Panc1 (cell line): ENCODE results near the gene SLC30A4. TPM values are rescaled to one million over a fixed set of nuclear protein-coding genes. Genes with fewer than 3 reads are reported as not detected.
A peak's percentile ranks its signal among the peaks of the same experiment; 100 is the strongest.

Source experiments
- ATAC-seq: fragments of 200-7000 bp; cut with Tn5 transposase; 2 replicates; pipeline ENCODE4 v1.9.1; 2020; ENCODE audit warnings: mild to moderate bottlenecking, moderate library complexity
- BruUV-seq: library from RNA; stranded (reverse); fragments of 400-500 nt; replicated peaks from 2 replicates; lab custom pipeline; 2021; lab: Mats Ljungman, UMichigan
- CTCF ChIA-PET: fragments of 300-600 bp; sonication (Branson Sonifier 250); formaldehyde crosslinking; loops from one replicate; lab custom pipeline; 2022; ENCODE audit warnings: antibody characterized with exemption; lab: Charles Lee
- POLR2A ChIA-PET: fragments of 300-600 bp; sonication (Branson Sonifier 250); formaldehyde crosslinking; loops from one replicate; lab custom pipeline; 2022; ENCODE audit warnings: antibody characterized with exemption; lab: Charles Lee
- DNase-seq: peaks from one replicate; pipeline ENCODE4 v3.0.0-alpha.2; 2010; ENCODE audit warnings: low read depth, low spot score
- H3K27ac ChIP-seq: 2 replicates; pipeline ENCODE4 v1.5.1; 2011; ENCODE audit warnings: mild to moderate bottlenecking, low read length, inconsistent platforms
- H3K27me3 ChIP-seq: fragments of 200-500 bp; sonication (Bioruptor generic); 2 replicates; pipeline ENCODE4 v1.6.0; 2014; ENCODE audit warnings: low read length, inconsistent platforms; ENCODE audit not compliant: control insufficient read depth, insufficient read depth
- H3K36me3 ChIP-seq: fragments of 200-500 bp; sonication (Bioruptor generic); 2 replicates; pipeline ENCODE4 v1.5.1; 2014; ENCODE audit warnings: inconsistent platforms, mild to moderate bottlenecking, low read length, moderate library complexity; ENCODE audit not compliant: control insufficient read depth, insufficient read depth
- H3K4me1 ChIP-seq: 2 replicates; pipeline ENCODE4 v1.5.1; 2011; ENCODE audit warnings: inconsistent platforms, mild to moderate bottlenecking, low read length, moderate library complexity; ENCODE audit not compliant: control insufficient read depth, insufficient read depth
- H3K4me3 ChIP-seq, 2 experiments: 2 replicates each; pipeline ENCODE4 v1.5.1; 2011 to 2012; ENCODE audit warnings: low read depth in 2 of 2, low read length in 2 of 2, mild to moderate bottlenecking in 2 of 2, inconsistent platforms in 1 of 2, moderate library complexity in 1 of 2
- H3K9me3 ChIP-seq: fragments of 200-500 bp; sonication (Bioruptor generic); 2 replicates; pipeline ENCODE4 v1.5.1; 2014; ENCODE audit warnings: low read depth, mild to moderate bottlenecking, inconsistent platforms, low read length, moderate library complexity; ENCODE audit not compliant: control insufficient read depth, insufficient read depth
- POLR2AphosphoS5 ChIP-seq: IDR thresholded peaks from 2 replicates; pipeline ENCODE4 v1.6.1; 2012; ENCODE audit warnings: mild to moderate bottlenecking, low read depth, low read length, moderate library complexity
- SIN3A ChIP-seq: IDR thresholded peaks from 2 replicates; pipeline ENCODE4 v1.6.1; 2012; ENCODE audit warnings: low read depth, mild to moderate bottlenecking, low read length, moderate library complexity, borderline replicate concordance; ENCODE audit not compliant: insufficient read depth
- TCF7L2 ChIP-seq: IDR thresholded peaks from 2 replicates; pipeline ENCODE4 v1.6.1; 2011; ENCODE audit warnings: mild to moderate bottlenecking, low read depth, low read length, inconsistent platforms
- in situ Hi-C: cut with HindIII; loops from 2 replicates; pipeline ENCODE4 v1.10.0; 2016; ENCODE audit warnings: low sequenced_read_pairs, low pct_unique_long_range_greater_than_20kb
- intact Hi-C: fragments of 100-400 bp; cut with micrococcal nuclease; formaldehyde crosslinking; loops from one replicate; pipeline ENCODE4 v1.10.0; 2022; ENCODE audit not compliant: unreplicated experiment
- total RNA-seq: library from RNA; stranded (reverse); gene quantifications from one replicate; pipeline ENCODE4 v1.2.1, GENCODE V29; 2021; ENCODE audit not compliant: unreplicated experiment
- TF ChIP-seq, protein P1 (sequence below): fragments of 450-650 bp; IDR thresholded peaks from 2 replicates; pipeline ENCODE4 v1.5.1; 2017; ENCODE audit warnings: mild to moderate bottlenecking
- TF ChIP-seq, protein P2 (sequence below), 2 experiments: IDR thresholded peaks; 2 replicates each; pipeline ENCODE4 v1.6.1; 2011 to 2012; ENCODE audit warnings: low read depth in 2 of 2, control low read depth in 1 of 2, low read length in 1 of 2, mild to moderate bottlenecking in 1 of 2, moderate library complexity in 1 of 2; ENCODE audit not compliant: insufficient read depth in 1 of 2

Gene SLC30A4
- total RNA-seq, 1 experiment from 2014 or later, result 9.3 TPM

DNA sequence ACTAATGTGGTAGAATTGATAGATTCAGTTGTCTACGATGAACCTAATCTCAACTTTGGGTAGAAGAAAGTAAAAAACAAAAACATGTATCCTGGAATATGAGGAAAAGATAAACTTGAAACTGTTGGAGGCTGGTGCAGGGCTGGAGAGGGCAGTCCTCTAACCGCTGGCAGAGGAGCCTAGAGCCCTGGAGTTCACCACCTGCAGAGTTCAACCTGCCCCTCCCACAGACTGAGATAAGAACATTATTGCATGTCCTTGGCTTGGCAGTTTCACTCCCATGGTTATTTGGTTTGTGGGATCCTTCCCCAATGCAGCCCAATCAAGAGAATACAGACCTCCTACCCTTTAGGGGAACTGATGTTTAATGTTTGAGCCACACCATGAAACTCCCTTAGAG lies 91.0 kb downstream of the SLC30A4 start:
- Histone ChIP-seq H3K36me3 (no peaks in the 10 kb centered on the region), H3K27ac (peak overlapping the region; percentile 83), H3K9me3 (no peaks in the 10 kb centered on the region), H3K4me3 (peak overlapping the region; percentile 52 to 75), H3K4me1 (peaks cover 19% of the 10 kb centered on the region), H3K27me3 (no peaks in the 10 kb centered on the region)
- DNase-seq, result no peak
- BruUV-seq, result no TSS peak
- intact Hi-C loops (no loop called here), in situ Hi-C loops (no loop called here)
- no peak for ATAC-seq
- ChIA-PET CTCF (interaction anchor here (0.7 to 3.0 kb wide), 5 partner anchors 26 to 334 kb away, joined by 3 to 43 read pairs (median 3); no protein-coding TSS in a partner anchor), POLR2A (interaction anchor here (0.6 to 1.2 kb wide), 3 partner anchors 10 to 92 kb away, joined by 3 to 5 read pairs (median 3); no protein-coding TSS in a partner anchor)
- TF ChIP-seq TCF7L2 (no peak), SIN3A (no peak), POLR2AphosphoS5 (no peak)
- TF ChIP-seq, protein P1, sequence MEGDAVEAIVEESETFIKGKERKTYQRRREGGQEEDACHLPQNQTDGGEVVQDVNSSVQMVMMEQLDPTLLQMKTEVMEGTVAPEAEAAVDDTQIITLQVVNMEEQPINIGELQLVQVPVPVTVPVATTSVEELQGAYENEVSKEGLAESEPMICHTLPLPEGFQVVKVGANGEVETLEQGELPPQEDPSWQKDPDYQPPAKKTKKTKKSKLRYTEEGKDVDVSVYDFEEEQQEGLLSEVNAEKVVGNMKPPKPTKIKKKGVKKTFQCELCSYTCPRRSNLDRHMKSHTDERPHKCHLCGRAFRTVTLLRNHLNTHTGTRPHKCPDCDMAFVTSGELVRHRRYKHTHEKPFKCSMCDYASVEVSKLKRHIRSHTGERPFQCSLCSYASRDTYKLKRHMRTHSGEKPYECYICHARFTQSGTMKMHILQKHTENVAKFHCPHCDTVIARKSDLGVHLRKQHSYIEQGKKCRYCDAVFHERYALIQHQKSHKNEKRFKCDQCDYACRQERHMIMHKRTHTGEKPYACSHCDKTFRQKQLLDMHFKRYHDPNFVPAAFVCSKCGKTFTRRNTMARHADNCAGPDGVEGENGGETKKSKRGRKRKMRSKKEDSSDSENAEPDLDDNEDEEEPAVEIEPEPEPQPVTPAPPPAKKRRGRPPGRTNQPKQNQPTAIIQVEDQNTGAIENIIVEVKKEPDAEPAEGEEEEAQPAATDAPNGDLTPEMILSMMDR, result no peak
- TF ChIP-seq, protein P2, sequence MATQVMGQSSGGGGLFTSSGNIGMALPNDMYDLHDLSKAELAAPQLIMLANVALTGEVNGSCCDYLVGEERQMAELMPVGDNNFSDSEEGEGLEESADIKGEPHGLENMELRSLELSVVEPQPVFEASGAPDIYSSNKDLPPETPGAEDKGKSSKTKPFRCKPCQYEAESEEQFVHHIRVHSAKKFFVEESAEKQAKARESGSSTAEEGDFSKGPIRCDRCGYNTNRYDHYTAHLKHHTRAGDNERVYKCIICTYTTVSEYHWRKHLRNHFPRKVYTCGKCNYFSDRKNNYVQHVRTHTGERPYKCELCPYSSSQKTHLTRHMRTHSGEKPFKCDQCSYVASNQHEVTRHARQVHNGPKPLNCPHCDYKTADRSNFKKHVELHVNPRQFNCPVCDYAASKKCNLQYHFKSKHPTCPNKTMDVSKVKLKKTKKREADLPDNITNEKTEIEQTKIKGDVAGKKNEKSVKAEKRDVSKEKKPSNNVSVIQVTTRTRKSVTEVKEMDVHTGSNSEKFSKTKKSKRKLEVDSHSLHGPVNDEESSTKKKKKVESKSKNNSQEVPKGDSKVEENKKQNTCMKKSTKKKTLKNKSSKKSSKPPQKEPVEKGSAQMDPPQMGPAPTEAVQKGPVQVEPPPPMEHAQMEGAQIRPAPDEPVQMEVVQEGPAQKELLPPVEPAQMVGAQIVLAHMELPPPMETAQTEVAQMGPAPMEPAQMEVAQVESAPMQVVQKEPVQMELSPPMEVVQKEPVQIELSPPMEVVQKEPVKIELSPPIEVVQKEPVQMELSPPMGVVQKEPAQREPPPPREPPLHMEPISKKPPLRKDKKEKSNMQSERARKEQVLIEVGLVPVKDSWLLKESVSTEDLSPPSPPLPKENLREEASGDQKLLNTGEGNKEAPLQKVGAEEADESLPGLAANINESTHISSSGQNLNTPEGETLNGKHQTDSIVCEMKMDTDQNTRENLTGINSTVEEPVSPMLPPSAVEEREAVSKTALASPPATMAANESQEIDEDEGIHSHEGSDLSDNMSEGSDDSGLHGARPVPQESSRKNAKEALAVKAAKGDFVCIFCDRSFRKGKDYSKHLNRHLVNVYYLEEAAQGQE (IDR thresholded peaks at IDR 0.05; ENCODE audit: insufficient read depth in 1 of 2, low read depth in 2 of 2, low read length in 1 of 2), result no peak

- H3K9me3 ChIP-seq, result no peaks in the 10 kb centered on the region
- peak overlapping the region; percentile 52 to 75 for H3K4me3 ChIP-seq
- ChIA-PET CTCF (interaction anchor here (0.6 to 3.0 kb wide), 8 partner anchors 8 to 333 kb away, joined by 3 to 43 read pairs (median 4); partner anchors contain the start of gene BLOC1S6), POLR2A (interaction anchor here (0.6 to 1.2 kb wide), 2 partner anchors 13 to 24 kb away, joined by 3 to 6 read pairs; no protein-coding TSS in a partner anchor)
- in situ Hi-C loops (no loop called here), intact Hi-C loops (loop anchor here (1.0 kb wide), 1 partner anchor 27 kb away; no protein-coding TSS in a partner anchor)
- TF ChIP-seq TCF7L2 (no peak), POLR2AphosphoS5 (peak; percentile 69), SIN3A (peak; percentile 64; the same call in 1 of the 2 replicates)
- TF ChIP-seq, protein P2 (IDR thresholded peaks at IDR 0.05; ENCODE audit: insufficient read depth in 1 of 2, low read depth in 2 of 2, low read length in 1 of 2), result no peak
- TF ChIP-seq, protein P1, result peak; percentile 100
- no peaks in the 10 kb centered on the region for H3K27me3 ChIP-seq
- peak; percentile 39 for DNase-seq
- peak; percentile 91 for ATAC-seq
- BruUV-seq, result no TSS peak
- H3K4me1 ChIP-seq, result peaks cover 13% of the 10 kb centered on the region
- no peaks in the 10 kb centered on the region for H3K36me3 ChIP-seq
- peak overlapping the region; percentile 83 for H3K27ac ChIP-seq
Observed at GRCh38 chr15:45429941-45430792, 92.4 kb downstream of the SLC30A4 start.
